ENCODE results near the gene LAYN. TPM values are rescaled to one million over a fixed set of nuclear protein-coding genes. Genes with fewer than 3 reads are reported as not detected.

Gene LAYN
- total RNA-seq, 1 donor from 2014 or later = 5.3 TPM

GRCh38 chr11:111549196-111549868 is 8.8 kb downstream of the LAYN start:
- Histone ChIP-seq H3K36me3 (ENCODE audit: control insufficient read depth, insufficient read depth, low read length) (no peaks in the 10 kb centered on the region), H3K4me3 (ENCODE audit: low read depth, low read length) (no peak overlapping the region), H3K27me3 (ENCODE audit: control insufficient read depth, insufficient read depth, low read length) (no peaks in the 10 kb centered on the region)
- no peak for DNase-seq (ENCODE audit: low read depth)
- FAIRE-seq = no peak
- no peak for TF ChIP-seq CTCF (IDR thresholded peaks at IDR 0.05; ENCODE audit: insufficient read depth, low read length, severe bottlenecking)

GRCh38 chr11:111549869-111550203 is 9.3 kb downstream of the LAYN start:
- H3K27me3 ChIP-seq (ENCODE audit: control insufficient read depth, insufficient read depth, low read length) = no peaks in the 10 kb centered on the region
- no peak for TF ChIP-seq CTCF (IDR thresholded peaks at IDR 0.05; ENCODE audit: insufficient read depth, low read length, severe bottlenecking)
- H3K4me3 ChIP-seq (ENCODE audit: low read depth, low read length) = no peak overlapping the region
- FAIRE-seq (no peak), DNase-seq (ENCODE audit: low read depth) (no peak)
- no peaks in the 10 kb centered on the region for H3K36me3 ChIP-seq (ENCODE audit: control insufficient read depth, insufficient read depth, low read length)

GRCh38 chr11:111550258-111550657 is 9.7 kb downstream of the LAYN start:
- DNase-seq (ENCODE audit: low read depth) = no peak
- H3K4me3 ChIP-seq (ENCODE audit: low read depth, low read length) = no peak overlapping the region
- no peak for TF ChIP-seq CTCF (IDR thresholded peaks at IDR 0.05; ENCODE audit: insufficient read depth, low read length, severe bottlenecking)
- no peaks in the 10 kb centered on the region for H3K36me3 ChIP-seq (ENCODE audit: control insufficient read depth, insufficient read depth, low read length)
- no peak for FAIRE-seq
- no peaks in the 10 kb centered on the region for H3K27me3 ChIP-seq (ENCODE audit: control insufficient read depth, insufficient read depth, low read length)

- no peak for TF ChIP-seq CTCF (IDR thresholded peaks at IDR 0.05; ENCODE audit: insufficient read depth, low read length, severe bottlenecking)
- Histone ChIP-seq H3K27me3 (ENCODE audit: control insufficient read depth, insufficient read depth, low read length) (no peaks in the 10 kb centered on the region), H3K4me3 (ENCODE audit: low read depth, low read length) (no peak overlapping the region), H3K36me3 (ENCODE audit: control insufficient read depth, insufficient read depth, low read length) (no peaks in the 10 kb centered on the region)
- DNase-seq (ENCODE audit: low read depth) (peak; percentile 95), FAIRE-seq (no peak)
Measured at GRCh38 chr11:111554532-111554931, 14.0 kb downstream of the LAYN start.

GRCh38 chr11:111555255-111555654 is 14.7 kb downstream of the LAYN start:
- Histone ChIP-seq H3K27me3 (ENCODE audit: control insufficient read depth, insufficient read depth, low read length) (no peaks in the 10 kb centered on the region), H3K36me3 (ENCODE audit: control insufficient read depth, insufficient read depth, low read length) (no peaks in the 10 kb centered on the region), H3K4me3 (ENCODE audit: low read depth, low read length) (no peak overlapping the region)
- no peak for TF ChIP-seq CTCF (IDR thresholded peaks at IDR 0.05; ENCODE audit: insufficient read depth, low read length, severe bottlenecking)
- DNase-seq (ENCODE audit: low read depth) (peak; percentile 96), FAIRE-seq (no peak)

All from bronchial epithelial cell (primary cell).